ENCODE measurements around the gene PARP8. TPM values are rescaled to one million over a fixed set of nuclear protein-coding genes. Genes with fewer than 3 reads are reported as not detected.

PARP8 gene
- total RNA-seq, 2 donors from 2014 or later = 3.9 to 6.6 TPM

- no peaks in the 10 kb centered on the region for H3K9me3 ChIP-seq
- H3K4me3 ChIP-seq = no peak overlapping the region
- no peaks in the 10 kb centered on the region for H3K36me3 ChIP-seq
- TF ChIP-seq CTCF (IDR thresholded peaks at IDR 0.05) = no peak
- no peaks in the 10 kb centered on the region for H3K27me3 ChIP-seq
- peaks cover 0 to 4% of the 10 kb centered on the region in 2 donors for H3K4me1 ChIP-seq
- H3K27ac ChIP-seq = no peak overlapping the region
- DNase-seq (ENCODE audit: low spot score) = no peak
Measured at GRCh38 chr5:50874306-50875001, 208.0 kb downstream of the PARP8 start.

- Histone ChIP-seq H3K9me3 (no peaks in the 10 kb centered on the region), H3K27me3 (no peaks in the 10 kb centered on the region), H3K27ac (no peak overlapping the region), H3K4me1 (peaks cover 0 to 4% of the 10 kb centered on the region in 2 donors), H3K4me3 (no peak overlapping the region), H3K36me3 (no peaks in the 10 kb centered on the region)
- no peak for DNase-seq (ENCODE audit: low spot score)
- TF ChIP-seq CTCF (IDR thresholded peaks at IDR 0.05) = no peak
Measured at GRCh38 chr5:50875002-50875344, 208.5 kb downstream of the PARP8 start.

GRCh38 chr5:50878470-50878869, 212.0 kb downstream of the PARP8 start:
- Histone ChIP-seq H3K27ac (no peak overlapping the region), H3K36me3 (no peaks in the 10 kb centered on the region), H3K4me3 (no peak overlapping the region), H3K27me3 (no peaks in the 10 kb centered on the region), H3K9me3 (no peaks in the 10 kb centered on the region), H3K4me1 (peaks cover 0 to 4% of the 10 kb centered on the region in 2 donors)
- no peak for TF ChIP-seq CTCF (IDR thresholded peaks at IDR 0.05)
- no peak for DNase-seq (ENCODE audit: low spot score)

- DNase-seq (ENCODE audit: low spot score) = no peak
- Histone ChIP-seq H3K27me3 (no peaks in the 10 kb centered on the region), H3K9me3 (no peaks in the 10 kb centered on the region), H3K4me3 (no peak overlapping the region), H3K4me1 (no peaks in the 10 kb centered on the region), H3K27ac (no peak overlapping the region), H3K36me3 (no peaks in the 10 kb centered on the region)
- TF ChIP-seq CTCF (IDR thresholded peaks at IDR 0.05) = no peak
Measured at GRCh38 chr5:50881407-50881806, 215.0 kb downstream of the PARP8 start.

GRCh38 chr5:50886657-50887345, 220.4 kb downstream of the PARP8 start:
- H3K36me3 ChIP-seq = no peaks in the 10 kb centered on the region
- no peaks in the 10 kb centered on the region for H3K4me1 ChIP-seq
- H3K27ac ChIP-seq = no peak overlapping the region
- H3K27me3 ChIP-seq = no peaks in the 10 kb centered on the region
- no peaks in the 10 kb centered on the region for H3K9me3 ChIP-seq
- DNase-seq (ENCODE audit: low spot score) = no peak
- TF ChIP-seq CTCF (IDR thresholded peaks at IDR 0.05) = no peak
- no peak overlapping the region for H3K4me3 ChIP-seq

All from right atrium auricular region (tissue), 2 donors.